Measurements from ENCODE around the gene RNF220. TPM values are rescaled to one million over a fixed set of nuclear protein-coding genes. Genes with fewer than 3 reads are reported as not detected.

RNF220 gene
- total and polyA plus RNA-seq, 2 experiments from 2014 or later: 77.2 to 117 TPM

DNA sequence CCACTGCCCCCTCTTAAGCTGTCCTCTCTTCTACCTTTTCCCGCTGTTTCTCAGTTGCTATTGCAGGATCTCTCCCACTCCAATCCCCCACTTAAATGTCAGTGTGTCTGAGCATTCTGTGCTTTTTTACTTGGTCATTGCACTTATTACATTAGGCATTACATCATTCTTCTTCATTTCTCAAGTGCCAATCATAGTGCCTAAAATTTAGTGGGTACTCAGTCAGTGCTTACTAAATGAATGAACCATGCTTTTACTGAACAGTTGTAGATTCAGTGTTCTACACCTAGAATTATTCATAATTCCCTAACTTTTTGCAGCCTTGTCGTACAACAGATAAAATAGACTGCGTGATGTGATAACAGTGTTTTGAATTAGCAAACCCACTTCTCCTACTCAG is 288.8 kb downstream of the RNF220 start:
- Histone ChIP-seq H3K9me3 (ENCODE audit: low read depth) (no peaks in the 10 kb centered on the region), H3K4me2 (no peak overlapping the region), H3K27me3 (no peaks in the 10 kb centered on the region), H3K4me1 (ENCODE audit: insufficient read depth) (no peaks in the 10 kb centered on the region), H3K79me2 (no peaks in the 10 kb centered on the region), H2AFZ (no peak overlapping the region), H3K27ac (no peak overlapping the region), H3K4me3 (no peak overlapping the region), H3K36me3 (replicated peaks; ENCODE audit: insufficient read depth, low read depth) (no peaks in the 10 kb centered on the region), H4K20me1 (ENCODE audit: insufficient read depth, poor library complexity, severe bottlenecking) (no peaks in the 10 kb centered on the region), H3K9me2 (replicated peaks; ENCODE audit: insufficient read depth) (no peaks in the 10 kb centered on the region)
- no peak for DNase-seq (ENCODE audit: low spot score)
- WGBS (ENCODE audit: low lambda C conversion rate, missing lambda C conversion rate): 98% methylated on average over 3 of the region's 3 CpGs
- no peak for TF ChIP-seq EZH2phosphoT487 (IDR thresholded peaks at IDR 0.05; ENCODE audit: low read depth, severe bottlenecking, unreplicated experiment)
- TF ChIP-seq, protein P1, sequence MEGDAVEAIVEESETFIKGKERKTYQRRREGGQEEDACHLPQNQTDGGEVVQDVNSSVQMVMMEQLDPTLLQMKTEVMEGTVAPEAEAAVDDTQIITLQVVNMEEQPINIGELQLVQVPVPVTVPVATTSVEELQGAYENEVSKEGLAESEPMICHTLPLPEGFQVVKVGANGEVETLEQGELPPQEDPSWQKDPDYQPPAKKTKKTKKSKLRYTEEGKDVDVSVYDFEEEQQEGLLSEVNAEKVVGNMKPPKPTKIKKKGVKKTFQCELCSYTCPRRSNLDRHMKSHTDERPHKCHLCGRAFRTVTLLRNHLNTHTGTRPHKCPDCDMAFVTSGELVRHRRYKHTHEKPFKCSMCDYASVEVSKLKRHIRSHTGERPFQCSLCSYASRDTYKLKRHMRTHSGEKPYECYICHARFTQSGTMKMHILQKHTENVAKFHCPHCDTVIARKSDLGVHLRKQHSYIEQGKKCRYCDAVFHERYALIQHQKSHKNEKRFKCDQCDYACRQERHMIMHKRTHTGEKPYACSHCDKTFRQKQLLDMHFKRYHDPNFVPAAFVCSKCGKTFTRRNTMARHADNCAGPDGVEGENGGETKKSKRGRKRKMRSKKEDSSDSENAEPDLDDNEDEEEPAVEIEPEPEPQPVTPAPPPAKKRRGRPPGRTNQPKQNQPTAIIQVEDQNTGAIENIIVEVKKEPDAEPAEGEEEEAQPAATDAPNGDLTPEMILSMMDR (IDR thresholded peaks at IDR 0.05; ENCODE audit: poor library complexity): no peak
- no peak for TF ChIP-seq EZH2 (IDR thresholded peaks at IDR 0.05; ENCODE audit: borderline replicate concordance)

GRCh38 chr1:44694863-44695478 is 289.9 kb downstream of the RNF220 start:
- Histone ChIP-seq H3K4me2 (no peak overlapping the region), H3K9me2 (replicated peaks; ENCODE audit: insufficient read depth) (no peaks in the 10 kb centered on the region), H2AFZ (no peak overlapping the region), H3K27me3 (no peaks in the 10 kb centered on the region), H3K79me2 (no peaks in the 10 kb centered on the region), H3K4me1 (ENCODE audit: insufficient read depth) (no peaks in the 10 kb centered on the region), H4K20me1 (ENCODE audit: insufficient read depth, poor library complexity, severe bottlenecking) (no peaks in the 10 kb centered on the region), H3K9me3 (ENCODE audit: low read depth) (no peaks in the 10 kb centered on the region), H3K4me3 (no peak overlapping the region), H3K36me3 (replicated peaks; ENCODE audit: insufficient read depth, low read depth) (no peaks in the 10 kb centered on the region), H3K27ac (no peak overlapping the region)
- TF ChIP-seq EZH2phosphoT487 (IDR thresholded peaks at IDR 0.05; ENCODE audit: low read depth, severe bottlenecking, unreplicated experiment): no peak
- TF ChIP-seq, protein P1 (IDR thresholded peaks at IDR 0.05; ENCODE audit: poor library complexity): no peak
- TF ChIP-seq EZH2 (IDR thresholded peaks at IDR 0.05; ENCODE audit: borderline replicate concordance): no peak
- WGBS (ENCODE audit: low lambda C conversion rate, missing lambda C conversion rate): 91% methylated on average over 7 of the region's 7 CpGs
- DNase-seq (ENCODE audit: low spot score): no peak

- Histone ChIP-seq H3K4me2 (no peak overlapping the region), H3K79me2 (no peaks in the 10 kb centered on the region), H3K9me3 (ENCODE audit: low read depth) (no peaks in the 10 kb centered on the region), H2AFZ (no peak overlapping the region), H3K27me3 (no peaks in the 10 kb centered on the region), H3K36me3 (replicated peaks; ENCODE audit: insufficient read depth, low read depth) (no peaks in the 10 kb centered on the region), H3K4me1 (ENCODE audit: insufficient read depth) (peaks cover under 1% of the 10 kb centered on the region), H3K4me3 (no peak overlapping the region), H4K20me1 (ENCODE audit: insufficient read depth, poor library complexity, severe bottlenecking) (no peaks in the 10 kb centered on the region), H3K9me2 (replicated peaks; ENCODE audit: insufficient read depth) (no peaks in the 10 kb centered on the region), H3K27ac (no peak overlapping the region)
- no peak for DNase-seq (ENCODE audit: low spot score)
- 95% methylated on average over 4 of the region's 4 CpGs for WGBS (ENCODE audit: low lambda C conversion rate, missing lambda C conversion rate)
- TF ChIP-seq EZH2phosphoT487 (IDR thresholded peaks at IDR 0.05; ENCODE audit: low read depth, severe bottlenecking, unreplicated experiment): no peak
- no peak for TF ChIP-seq EZH2 (IDR thresholded peaks at IDR 0.05; ENCODE audit: borderline replicate concordance)
- TF ChIP-seq, protein P1 (IDR thresholded peaks at IDR 0.05; ENCODE audit: poor library complexity): no peak
Observed at GRCh38 chr1:44695671-44696070, 290.6 kb downstream of the RNF220 start.
